Mammary epithelial cell (primary cell): Measurements from ENCODE around the gene TSHZ1.

ENCODE experiments used
- EZH2 ChIP-seq: IDR thresholded peaks from 2 replicates; pipeline ENCODE4 v1.6.1; 2012; ENCODE audit warnings: low read length, inconsistent platforms, borderline replicate concordance
- TF ChIP-seq, protein P1 (sequence below), 2 donors: IDR thresholded peaks in 1 of 2; conservative IDR thresholded peaks in 1 of 2; 2 replicates each; pipeline ENCODE4 v1.5.1; 2011 to 2012; ENCODE audit warnings: inconsistent platforms in 2 of 2, low read length in 2 of 2, mild to moderate bottlenecking in 2 of 2, control low read depth in 1 of 2, low read depth in 1 of 2; ENCODE audit not compliant: insufficient read depth in 1 of 2; ENCODE audit errors: extremely low read depth in 1 of 2

DNA sequence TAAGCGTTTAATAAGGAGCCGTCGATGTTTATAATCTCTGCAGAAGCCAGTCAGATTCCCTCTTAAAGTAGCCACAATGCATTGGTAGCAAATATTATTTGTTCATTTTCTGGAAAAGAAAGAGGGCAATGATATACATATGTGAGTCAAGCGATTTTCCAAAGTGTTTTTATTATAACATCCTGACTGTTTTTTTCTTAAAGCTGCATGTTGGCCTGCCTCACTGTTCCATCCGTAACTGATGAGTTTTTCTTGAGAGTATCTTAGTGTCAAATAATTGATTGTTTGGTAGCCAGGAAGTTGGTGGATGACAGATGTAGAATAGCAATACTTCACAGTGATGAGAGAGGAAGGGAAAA, 3.7 kb downstream of the TSHZ1 start:
- TF ChIP-seq, protein P1, sequence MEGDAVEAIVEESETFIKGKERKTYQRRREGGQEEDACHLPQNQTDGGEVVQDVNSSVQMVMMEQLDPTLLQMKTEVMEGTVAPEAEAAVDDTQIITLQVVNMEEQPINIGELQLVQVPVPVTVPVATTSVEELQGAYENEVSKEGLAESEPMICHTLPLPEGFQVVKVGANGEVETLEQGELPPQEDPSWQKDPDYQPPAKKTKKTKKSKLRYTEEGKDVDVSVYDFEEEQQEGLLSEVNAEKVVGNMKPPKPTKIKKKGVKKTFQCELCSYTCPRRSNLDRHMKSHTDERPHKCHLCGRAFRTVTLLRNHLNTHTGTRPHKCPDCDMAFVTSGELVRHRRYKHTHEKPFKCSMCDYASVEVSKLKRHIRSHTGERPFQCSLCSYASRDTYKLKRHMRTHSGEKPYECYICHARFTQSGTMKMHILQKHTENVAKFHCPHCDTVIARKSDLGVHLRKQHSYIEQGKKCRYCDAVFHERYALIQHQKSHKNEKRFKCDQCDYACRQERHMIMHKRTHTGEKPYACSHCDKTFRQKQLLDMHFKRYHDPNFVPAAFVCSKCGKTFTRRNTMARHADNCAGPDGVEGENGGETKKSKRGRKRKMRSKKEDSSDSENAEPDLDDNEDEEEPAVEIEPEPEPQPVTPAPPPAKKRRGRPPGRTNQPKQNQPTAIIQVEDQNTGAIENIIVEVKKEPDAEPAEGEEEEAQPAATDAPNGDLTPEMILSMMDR (conservative IDR thresholded peaks at IDR 0.05 in 1 of 2, IDR thresholded peaks at IDR 0.05 in 1 of 2; ENCODE audit: extremely low read depth in 1 of 2, insufficient read depth in 1 of 2, low read depth in 1 of 2, low read length in 2 of 2), result no peak
- TF ChIP-seq EZH2, result no peak
